Esophagus squamous epithelium (tissue), 4 donors: ENCODE data around the gene RERE.

Experiments
- POLR2A ChIP-seq, 4 donors: fragments of 450-650 bp; IDR thresholded peaks; one replicate each; pipeline ENCODE4 v1.6.1; 2017; ENCODE audit warnings: antibody characterized with exemption in 4 of 4, mild to moderate bottlenecking in 4 of 4, moderate library complexity in 3 of 4
- TF ChIP-seq, protein P1 (sequence below), 6 experiments: fragments of 450-650 bp in 4 of 6; fragments of 200-600 bp in 2 of 6; sonication (generic) in 2 of 6; IDR thresholded peaks; one replicate each; pipeline ENCODE4 v1.5.1; 2016 to 2019; ENCODE audit warnings: antibody characterized with exemption in 6 of 6, mild to moderate bottlenecking in 4 of 6, moderate library complexity in 4 of 6

DNA sequence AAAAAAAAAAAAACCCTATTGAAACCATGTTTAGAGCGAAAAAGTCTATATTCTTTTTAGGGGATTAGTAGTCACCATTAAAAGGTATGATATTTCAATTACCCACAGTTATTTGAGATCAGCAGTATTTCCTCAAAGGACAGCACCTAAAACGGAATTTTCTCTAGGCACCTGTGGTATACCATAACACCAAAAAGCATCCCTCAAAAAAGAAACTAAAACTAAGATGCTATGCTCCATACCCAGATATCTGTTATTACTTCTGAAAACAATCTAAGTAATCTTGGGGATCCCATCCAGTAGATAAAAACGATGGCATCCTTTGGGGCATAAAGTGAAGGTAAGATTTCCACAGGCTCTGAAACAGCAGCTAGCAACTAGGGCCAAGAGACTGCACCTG, 89.0 kb downstream of the RERE start:
- TF ChIP-seq, protein P1, sequence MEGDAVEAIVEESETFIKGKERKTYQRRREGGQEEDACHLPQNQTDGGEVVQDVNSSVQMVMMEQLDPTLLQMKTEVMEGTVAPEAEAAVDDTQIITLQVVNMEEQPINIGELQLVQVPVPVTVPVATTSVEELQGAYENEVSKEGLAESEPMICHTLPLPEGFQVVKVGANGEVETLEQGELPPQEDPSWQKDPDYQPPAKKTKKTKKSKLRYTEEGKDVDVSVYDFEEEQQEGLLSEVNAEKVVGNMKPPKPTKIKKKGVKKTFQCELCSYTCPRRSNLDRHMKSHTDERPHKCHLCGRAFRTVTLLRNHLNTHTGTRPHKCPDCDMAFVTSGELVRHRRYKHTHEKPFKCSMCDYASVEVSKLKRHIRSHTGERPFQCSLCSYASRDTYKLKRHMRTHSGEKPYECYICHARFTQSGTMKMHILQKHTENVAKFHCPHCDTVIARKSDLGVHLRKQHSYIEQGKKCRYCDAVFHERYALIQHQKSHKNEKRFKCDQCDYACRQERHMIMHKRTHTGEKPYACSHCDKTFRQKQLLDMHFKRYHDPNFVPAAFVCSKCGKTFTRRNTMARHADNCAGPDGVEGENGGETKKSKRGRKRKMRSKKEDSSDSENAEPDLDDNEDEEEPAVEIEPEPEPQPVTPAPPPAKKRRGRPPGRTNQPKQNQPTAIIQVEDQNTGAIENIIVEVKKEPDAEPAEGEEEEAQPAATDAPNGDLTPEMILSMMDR (IDR thresholded peaks at IDR 0.05), result no peak
- TF ChIP-seq POLR2A (IDR thresholded peaks at IDR 0.05), result no peak
